ENCODE data around the gene CNRIP1.
"Not testable (repeated sequence)": the region's sequence is repeated elsewhere in the genome, so short reads cannot be mapped to it uniquely, and the experiment has no call there.

The CNRIP1 gene

GRCh38 chr2:68341062-68341329 lies 21.2 kb upstream of the CNRIP1 start:
- no peak for DNase-seq

GRCh38 chr2:68340226-68341061 lies 20.7 kb upstream of the CNRIP1 start:
- DNase-seq: peak in 15 of 56 donors; percentile 5 to 55 (median 12)

- no peak for DNase-seq
Measured at GRCh38 chr2:68336192-68336591, 16.4 kb upstream of the CNRIP1 start.

- no peak for DNase-seq
Measured at GRCh38 chr2:68333931-68334330, 14.2 kb upstream of the CNRIP1 start.

GRCh38 chr2:68333009-68333408 lies 13.3 kb upstream of the CNRIP1 start:
- no peak for DNase-seq

- DNase-seq: no peak
Measured at GRCh38 chr2:68330691-68331090, 10.9 kb upstream of the CNRIP1 start.

- no peak for DNase-seq
Measured at GRCh38 chr2:68328901-68329300, 9.2 kb upstream of the CNRIP1 start.

- DNase-seq: no peak
Measured at GRCh38 chr2:68325056-68325455, 5.3 kb upstream of the CNRIP1 start.

GRCh38 chr2:68320118-68320641 lies 431 bp upstream of the CNRIP1 start:
- DNase-seq: peak in 14 of 56 donors; percentile 8 to 39 (median 22)

GRCh38 chr2:68318914-68319397 lies 793 bp downstream of the CNRIP1 start:
- DNase-seq: peak in 28 of 56 donors; percentile 8 to 74 (median 48)

GRCh38 chr2:68317971-68318913 lies 1.5 kb downstream of the CNRIP1 start:
- peak in 27 of 56 donors; percentile 9 to 69 (median 30) for DNase-seq

GRCh38 chr2:68316111-68316510 lies 3.6 kb downstream of the CNRIP1 start:
- DNase-seq: no peak

- DNase-seq: no peak
Measured at GRCh38 chr2:68311033-68311432, 8.7 kb downstream of the CNRIP1 start.

GRCh38 chr2:68309426-68309825 lies 10.3 kb downstream of the CNRIP1 start:
- DNase-seq: no peak

GRCh38 chr2:68303902-68304272 lies 15.9 kb downstream of the CNRIP1 start:
- DNase-seq: not testable (repeated sequence)

- no peak for DNase-seq
Measured at GRCh38 chr2:68303033-68303901, 16.5 kb downstream of the CNRIP1 start.

GRCh38 chr2:68302281-68302875 lies 17.4 kb downstream of the CNRIP1 start:
- no peak for DNase-seq

GRCh38 chr2:68295516-68295915 lies 24.2 kb downstream of the CNRIP1 start:
- DNase-seq: no peak

GRCh38 chr2:68294913-68295312 lies 24.8 kb downstream of the CNRIP1 start:
- DNase-seq: no peak

- DNase-seq: no peak
Measured at GRCh38 chr2:68294187-68294586, 25.6 kb downstream of the CNRIP1 start.

- DNase-seq: no peak
Measured at GRCh38 chr2:68293755-68294154, 26.0 kb downstream of the CNRIP1 start.

All from amygdala (tissue), 56 donors.